ENCODE results near the gene USF1. TPM values are rescaled to one million over a fixed set of nuclear protein-coding genes. Genes with fewer than 3 reads are reported as not detected.

The USF1 gene

Small RNA genes within 50 kb of the gene (small RNA-seq; reads per million reads assigned to genes)
- not detected for gene AL591806.2 (ENCODE audit: low read depth)
